ENCODE data around the gene CTSZ. TPM values are rescaled to one million over a fixed set of nuclear protein-coding genes. Genes with fewer than 3 reads are reported as not detected.
A peak's percentile ranks its signal among the peaks of the same experiment; 100 is the strongest.

The CTSZ gene
- total RNA-seq, 2 donors from 2014 or later = 274 to 303 TPM

GRCh38 chr20:58980711-58981627 lies 26.1 kb downstream of the CTSZ start, which contains the start of gene NELFCD:
NELFCD (plus strand) TSS chr20:58981256; CDS start chr20:58981310, 54 bp downstream.
- no peak for TF ChIP-seq CTCF (IDR thresholded peaks at IDR 0.05)
- Histone ChIP-seq H3K9me3 (no peaks in the 10 kb centered on the region), H3K27ac (peak within 1 kb of the TSS; percentile 62), H3K4me1 (no peaks in the 10 kb centered on the region), H3K4me3 (peak within 1 kb of the TSS; percentile 58), H3K27me3 (no peaks in the 10 kb centered on the region), H3K9ac (ENCODE audit: low read depth in 2 of 2, low read length in 2 of 2) (peak within 1 kb of the TSS; percentile 76 to 94), H3K36me3 (no peaks in the 10 kb centered on the region)
- peak; percentile 92 for DNase-seq
- intact Hi-C loops (cut with DNase I) = loop anchor here (5.0 kb wide), 1 partner anchor 79 kb away; no protein-coding TSS in a partner anchor

DNA sequence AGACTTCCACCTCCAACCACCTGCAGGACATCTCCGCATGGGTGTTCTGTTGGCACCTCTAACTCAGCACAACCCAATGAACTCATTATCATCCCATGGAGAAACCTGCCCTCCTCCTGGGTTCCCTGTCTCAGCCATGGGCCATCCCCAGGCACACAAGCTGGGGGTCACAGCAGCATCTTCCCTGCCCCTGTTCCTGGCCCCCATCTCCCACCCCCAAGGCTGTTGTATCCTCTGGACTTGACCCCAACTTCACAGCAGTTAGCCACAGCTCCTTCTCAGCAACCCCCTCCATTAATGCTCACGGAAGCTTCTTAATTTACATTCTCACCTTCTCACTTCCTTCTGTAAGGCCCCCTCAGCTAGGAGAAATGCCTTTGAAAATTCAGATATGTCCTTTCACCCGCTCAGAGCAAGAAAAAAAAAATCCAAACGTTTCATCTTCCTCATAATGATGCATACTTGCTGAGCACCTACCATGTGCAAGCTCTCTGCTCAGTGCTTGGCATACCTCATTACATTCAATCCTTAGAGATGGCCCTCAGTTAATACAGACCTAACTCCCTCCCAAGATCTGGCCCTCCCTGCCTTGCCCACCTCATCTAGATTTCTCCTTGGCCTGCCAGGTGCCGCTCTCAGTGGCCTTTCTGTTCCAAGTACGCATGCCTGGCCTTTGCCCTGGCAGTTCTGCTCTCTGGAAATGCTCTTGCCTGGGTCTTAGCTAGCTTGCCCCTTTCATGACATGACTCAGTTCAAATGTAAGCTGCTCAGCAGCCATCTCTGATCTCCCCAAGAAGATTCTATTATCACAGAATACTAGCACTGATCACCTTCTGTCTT lies 28.5 kb downstream of the CTSZ start:
- Histone ChIP-seq H3K27ac (no peak overlapping the region), H3K9ac (ENCODE audit: low read depth in 2 of 2, low read length in 2 of 2) (no peak overlapping the region), H3K27me3 (no peaks in the 10 kb centered on the region), H3K36me3 (no peaks in the 10 kb centered on the region), H3K4me1 (no peaks in the 10 kb centered on the region), H3K9me3 (no peaks in the 10 kb centered on the region), H3K4me3 (no peak overlapping the region)
- intact Hi-C loops (cut with DNase I) = no loop called here
- no peak for TF ChIP-seq CTCF (IDR thresholded peaks at IDR 0.05)
- DNase-seq = no peak

- Histone ChIP-seq H3K36me3 (no peaks in the 10 kb centered on the region), H3K4me3 (no peak overlapping the region), H3K27ac (no peak overlapping the region), H3K9me3 (no peaks in the 10 kb centered on the region), H3K27me3 (no peaks in the 10 kb centered on the region), H3K4me1 (no peaks in the 10 kb centered on the region), H3K9ac (ENCODE audit: low read depth in 2 of 2, low read length in 2 of 2) (no peak overlapping the region)
- no peak for TF ChIP-seq CTCF (IDR thresholded peaks at IDR 0.05)
- intact Hi-C loops (cut with DNase I) = no loop called here
- no peak for DNase-seq
Measured at GRCh38 chr20:58976061-58976730, 30.9 kb downstream of the CTSZ start.

DNA sequence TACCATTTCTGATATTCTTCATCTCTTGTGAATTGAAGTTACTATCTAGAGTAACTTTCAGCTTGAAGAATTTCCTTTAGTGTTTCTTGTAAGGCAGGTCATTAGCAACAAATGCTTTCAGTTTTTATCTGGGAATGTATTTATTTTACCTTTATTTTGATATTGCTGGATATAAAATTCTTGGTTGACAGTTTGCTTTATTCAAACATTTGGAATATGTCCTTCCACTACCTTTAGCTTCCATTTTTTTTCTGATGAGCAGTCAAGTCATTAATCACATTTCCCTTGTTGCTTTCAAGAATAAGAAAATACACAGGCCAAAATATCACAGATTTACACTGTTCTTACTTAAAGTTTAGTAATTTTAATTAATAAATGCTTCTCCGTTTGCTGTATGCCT lies 31.7 kb downstream of the CTSZ start:
- Histone ChIP-seq H3K4me3 (no peak overlapping the region), H3K27ac (no peak overlapping the region), H3K9me3 (no peaks in the 10 kb centered on the region), H3K9ac (ENCODE audit: low read depth in 2 of 2, low read length in 2 of 2) (no peak overlapping the region), H3K4me1 (no peaks in the 10 kb centered on the region), H3K36me3 (no peaks in the 10 kb centered on the region), H3K27me3 (no peaks in the 10 kb centered on the region)
- no peak for TF ChIP-seq CTCF (IDR thresholded peaks at IDR 0.05)
- intact Hi-C loops (cut with DNase I) = no loop called here
- no peak for DNase-seq

DNA sequence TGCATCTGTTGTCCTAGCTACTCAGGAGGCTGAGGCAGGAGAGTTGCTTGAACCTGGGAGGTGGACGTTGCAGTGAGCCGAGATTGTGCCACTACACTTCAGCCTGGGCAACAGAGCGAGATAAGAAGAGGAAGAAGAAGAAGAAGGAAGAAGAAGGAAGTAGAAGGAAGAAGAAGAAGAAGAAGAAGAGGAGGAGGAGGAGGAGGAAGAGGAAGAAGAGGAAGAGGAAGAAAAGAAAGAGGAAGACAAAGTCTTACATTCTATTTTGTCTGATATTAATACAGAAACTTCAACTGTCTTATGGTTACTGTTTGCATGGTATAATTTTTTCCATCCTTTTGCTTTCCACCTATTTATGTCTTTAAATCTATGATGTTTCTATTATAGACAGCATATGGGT lies 33.2 kb downstream of the CTSZ start:
- no peaks in the 10 kb centered on the region for H3K27me3 ChIP-seq
- intact Hi-C loops (cut with DNase I) = no loop called here
- no peak overlapping the region for H3K27ac ChIP-seq
- H3K9me3 ChIP-seq = no peaks in the 10 kb centered on the region
- no peaks in the 10 kb centered on the region for H3K4me1 ChIP-seq
- H3K4me3 ChIP-seq = no peak overlapping the region
- no peak overlapping the region for H3K9ac ChIP-seq (ENCODE audit: low read depth in 2 of 2, low read length in 2 of 2)
- no peaks in the 10 kb centered on the region for H3K36me3 ChIP-seq
- no peak for TF ChIP-seq CTCF (IDR thresholded peaks at IDR 0.05)
- no peak for DNase-seq
